Gastroesophageal sphincter (tissue), 3 donors: ENCODE measurements around the gene PLA2G5.

Experiments used
- CTCF ChIP-seq, 4 experiments: fragments of 200-600 bp in 2 of 4; fragments of 450-650 bp in 2 of 4; sonication (generic) in 1 of 4; IDR thresholded peaks; one replicate each; pipeline ENCODE4 v1.5.1; 2017 to 2019; ENCODE audit warnings: antibody characterized with exemption in 4 of 4, mild to moderate bottlenecking in 2 of 4, moderate library complexity in 2 of 4
- EP300 ChIP-seq: sonication (generic); formaldehyde crosslinking; IDR thresholded peaks from one replicate; pipeline ENCODE4 v1.6.1; 2017; ENCODE audit warnings: antibody characterized with exemption, mild to moderate bottlenecking
- POLR2A ChIP-seq, 2 donors: fragments of 450-650 bp; IDR thresholded peaks; one replicate each; pipeline ENCODE4 v1.6.1; 2017; ENCODE audit warnings: antibody characterized with exemption in 2 of 2, mild to moderate bottlenecking in 2 of 2, moderate library complexity in 1 of 2
- POLR2AphosphoS5 ChIP-seq: sonication (generic); formaldehyde crosslinking; IDR thresholded peaks from one replicate; pipeline ENCODE4 v1.6.1; 2017; ENCODE audit warnings: antibody characterized with exemption

- TF ChIP-seq CTCF (IDR thresholded peaks at IDR 0.05) (no peak), EP300 (no peak), POLR2AphosphoS5 (no peak), POLR2A (IDR thresholded peaks at IDR 0.05) (no peak)
These were observed 2.8 kb downstream of the PLA2G5 start for GRCh38 chr1:20072771-20073170.
